H1 (cell line): ENCODE data around the gene P2RY11. TPM values are rescaled to one million over a fixed set of nuclear protein-coding genes. Genes with fewer than 3 reads are reported as not detected.

Experiments used
- CTCF ChIA-PET: fragments of 300-600 bp; sonication (Branson Sonifier 250); formaldehyde crosslinking; loops from one replicate; lab custom pipeline; 2021; ENCODE audit not compliant: partially characterized antibody; lab: Charles Lee
- POLR2A ChIA-PET: fragments of 300-600 bp; sonication (Branson Sonifier 250); formaldehyde crosslinking; loops from one replicate; lab custom pipeline; 2021; ENCODE audit warnings: inconsistent platforms; ENCODE audit not compliant: partially characterized antibody; lab: Charles Lee
- DNase-seq, 2 experiments: peaks; one replicate each; pipeline versions ENCODE4 v3.0.0 to v3.0.0-alpha.2; 2010 to 2022; ENCODE audit warnings: low spot score in 2 of 2, low read depth in 1 of 2, mixed read lengths in 1 of 2
- FAIRE-seq: peaks from 2 replicates; lab custom pipeline; 2011; peaks lifted over from hg19 to GRCh38; lab: Jason Lieb, UNC
- H2AFZ ChIP-seq: 2 replicates; pipeline ENCODE4 v1.8.1; 2012; ENCODE audit warnings: low read length, inconsistent platforms
- H2AK5ac ChIP-seq: 2 replicates; pipeline ENCODE4 v1.6.1; 2013; ENCODE audit warnings: low read depth, low read length
- H2BK120ac ChIP-seq: replicated peaks from 2 replicates; pipeline ENCODE3; 2013; ENCODE audit warnings: low read depth, low read length, inconsistent platforms
- H2BK12ac ChIP-seq: 2 replicates; pipeline ENCODE4 v1.6.1; 2013; ENCODE audit warnings: low read depth, low read length
- H2BK15ac ChIP-seq: 2 replicates; pipeline ENCODE4 v1.6.1; 2013; ENCODE audit warnings: low read length
- H2BK20ac ChIP-seq: 2 replicates; pipeline ENCODE4 v1.6.1; 2013; ENCODE audit warnings: low read length
- H2BK5ac ChIP-seq: 2 replicates; pipeline ENCODE4 v1.6.1; 2013; ENCODE audit warnings: low read depth, low read length
- H3K14ac ChIP-seq: 2 replicates; pipeline ENCODE4 v1.6.1; 2013; ENCODE audit warnings: inconsistent platforms; ENCODE audit not compliant: insufficient read length
- H3K18ac ChIP-seq: 2 replicates; pipeline ENCODE4 v1.6.1; 2013; ENCODE audit warnings: low read length; ENCODE audit errors: extremely low read depth
- H3K23ac ChIP-seq: 2 replicates; pipeline ENCODE4 v1.6.1; 2013; ENCODE audit warnings: inconsistent platforms; ENCODE audit not compliant: insufficient read length
- H3K23me2 ChIP-seq: 2 replicates; pipeline ENCODE4 v1.6.1; 2013; ENCODE audit warnings: low read depth, low read length
- H3K27ac ChIP-seq: 2 replicates; pipeline ENCODE4 v1.6.1; 2011; ENCODE audit warnings: low read depth, low read length, inconsistent platforms
- H3K27me3 ChIP-seq, 4 experiments: replicated peaks in 1 of 4; 1 replicate in 1 of 4; 2 replicates in 3 of 4; pipeline versions ENCODE4 v1.6.1 to v1.8.1; 2011 to 2013; ENCODE audit warnings: low read length in 3 of 4, mild to moderate bottlenecking in 3 of 4, inconsistent platforms in 2 of 4, mixed read lengths in 2 of 4, moderate library complexity in 1 of 4; ENCODE audit not compliant: control insufficient read depth in 3 of 4, insufficient read depth in 3 of 4; ENCODE audit errors: extremely low read depth in 1 of 4
- H3K36me3 ChIP-seq, 4 experiments: 2 replicates each; pipeline versions ENCODE4 v1.6.1 to v1.8.1; 2011 to 2013; ENCODE audit warnings: mild to moderate bottlenecking in 4 of 4, low read length in 3 of 4, moderate library complexity in 2 of 4, control low read depth in 1 of 4, inconsistent platforms in 1 of 4; ENCODE audit not compliant: insufficient read depth in 4 of 4, control insufficient read depth in 2 of 4
- H3K4ac ChIP-seq: replicated peaks from 2 replicates; pipeline ENCODE3; 2013; ENCODE audit warnings: low read length, low read depth, mixed read lengths, inconsistent platforms; ENCODE audit not compliant: insufficient read length
- H3K4me1 ChIP-seq, 4 experiments: replicated peaks in 1 of 4; 1 replicate in 1 of 4; 2 replicates in 3 of 4; pipeline versions ENCODE4 v1.6.1 to v1.8.1; 2011 to 2013; ENCODE audit warnings: low read length in 3 of 4, inconsistent platforms in 2 of 4, mixed read lengths in 1 of 4; ENCODE audit not compliant: insufficient read depth in 4 of 4, control insufficient read depth in 3 of 4
- H3K4me2 ChIP-seq, 2 experiments: 2 replicates each; pipeline versions ENCODE4 v1.6.1 to v1.8.1; 2011 to 2013; ENCODE audit warnings: low read depth in 2 of 2, low read length in 2 of 2, control low read depth in 1 of 2, inconsistent platforms in 1 of 2, mild to moderate bottlenecking in 1 of 2; ENCODE audit not compliant: insufficient read depth in 1 of 2
- H3K4me3 ChIP-seq, 4 experiments: fragments of 200-600, 300-600 bp in 1 of 4; sonication (generic), shearing (Covaris generic), sonication (Bioruptor Twin) in 1 of 4; 2 replicates each; pipeline versions ENCODE4 v1.5.1 to v1.8.1; 2011 to 2016; ENCODE audit warnings: low read length in 4 of 4, low read depth in 3 of 4, control low read depth in 2 of 4, inconsistent platforms in 2 of 4, mild to moderate bottlenecking in 2 of 4, mixed read lengths in 1 of 4, moderate library complexity in 1 of 4; ENCODE audit not compliant: insufficient read depth in 2 of 4; ENCODE audit errors: extremely low read depth in 1 of 4
- H3K56ac ChIP-seq: replicated peaks from 2 replicates; pipeline ENCODE3; 2013; ENCODE audit warnings: low read depth, mild to moderate bottlenecking, mixed read lengths, low read length, inconsistent platforms; ENCODE audit not compliant: insufficient read length
- H3K79me1 ChIP-seq: 2 replicates; pipeline ENCODE4 v1.6.1; 2013; ENCODE audit warnings: low read depth, low read length, control low read depth
- H3K79me2 ChIP-seq, 2 experiments: 2 replicates each; pipeline versions ENCODE4 v1.6.1 to v1.8.1; 2012 to 2013; ENCODE audit warnings: low read length in 2 of 2, mild to moderate bottlenecking in 2 of 2, inconsistent platforms in 1 of 2; ENCODE audit not compliant: insufficient read depth in 2 of 2, control insufficient read depth in 1 of 2
- H3K9ac ChIP-seq, 4 experiments: replicated peaks in 1 of 4; 1 replicate in 1 of 4; 2 replicates in 3 of 4; pipeline versions ENCODE4 v1.6.1 to v1.8.1; 2011 to 2013; ENCODE audit warnings: low read depth in 3 of 4, low read length in 3 of 4, control low read depth in 2 of 4, mild to moderate bottlenecking in 2 of 4, moderate library complexity in 2 of 4, inconsistent platforms in 1 of 4; ENCODE audit errors: extremely low read depth in 1 of 4
- H3K9me3 ChIP-seq, 2 experiments: 2 replicates each; pipeline versions ENCODE4 v1.6.1 to v1.8.1; 2012 to 2013; ENCODE audit warnings: mild to moderate bottlenecking in 2 of 2, moderate library complexity in 2 of 2, control low read depth in 1 of 2, inconsistent platforms in 1 of 2, low read depth in 1 of 2, low read length in 1 of 2, mixed read lengths in 1 of 2; ENCODE audit not compliant: insufficient read depth in 2 of 2
- H4K20me1 ChIP-seq, 2 experiments: replicated peaks in 1 of 2; 2 replicates each; pipeline versions ENCODE3 to v1.8.1; 2011 to 2013; ENCODE audit warnings: inconsistent platforms in 2 of 2, low read length in 2 of 2, mild to moderate bottlenecking in 1 of 2; ENCODE audit not compliant: insufficient read depth in 2 of 2, control insufficient read depth in 1 of 2
- H4K5ac ChIP-seq: 2 replicates; pipeline ENCODE4 v1.6.1; 2013; ENCODE audit warnings: low read length, low read depth, mixed read lengths, inconsistent platforms; ENCODE audit not compliant: insufficient read length
- H4K8ac ChIP-seq: 2 replicates; pipeline ENCODE4 v1.8.0; 2013; ENCODE audit warnings: mild to moderate bottlenecking, moderate library complexity, low read length, inconsistent platforms; ENCODE audit not compliant: insufficient read depth; ENCODE audit errors: extremely low read depth
- H4K91ac ChIP-seq: replicated peaks from 2 replicates; pipeline ENCODE3; 2013; ENCODE audit warnings: low read length, mixed read lengths, inconsistent platforms; ENCODE audit not compliant: insufficient read length
- BCL11A ChIP-seq, 2 experiments: IDR thresholded peaks; one replicate each; pipeline ENCODE4 v1.6.1; 2011; ENCODE audit warnings: low read depth in 2 of 2, low read length in 2 of 2, mild to moderate bottlenecking in 2 of 2
- BRCA1 ChIP-seq: IDR thresholded peaks from 2 replicates; pipeline ENCODE4 v1.6.1; 2012; ENCODE audit warnings: low read depth, low read length, improper control_type of control experiment
- CBX5 ChIP-seq: fragments of 300-800, 300-1000 bp; sonication (generic); IDR thresholded peaks from 2 replicates; pipeline ENCODE4 v1.7.1; 2016; ENCODE audit warnings: antibody characterized with exemption, low read length, low read depth
- CBX8 ChIP-seq: fragments of 300-800, 300-1000 bp; sonication (generic); IDR thresholded peaks from 2 replicates; pipeline ENCODE4 v1.7.1; 2016; ENCODE audit warnings: low read depth, low read length, borderline replicate concordance
- CEBPB ChIP-seq: IDR thresholded peaks from 2 replicates; pipeline ENCODE4 v1.6.1; 2012; ENCODE audit warnings: low read depth, low read length
- CTBP2 ChIP-seq: IDR thresholded peaks from 2 replicates; pipeline ENCODE4 v1.7.0; 2011; ENCODE audit warnings: borderline replicate concordance, mild to moderate bottlenecking, moderate library complexity, mixed read lengths, low read length; ENCODE audit not compliant: insufficient read depth, insufficient read length
- JUN ChIP-seq: IDR thresholded peaks from 2 replicates; pipeline ENCODE4 v1.6.1; 2011; ENCODE audit warnings: low read depth, mild to moderate bottlenecking, improper control_type of control experiment, low read length
- NRF1 ChIP-seq: IDR thresholded peaks from 2 replicates; pipeline ENCODE4 v1.6.1; 2011; ENCODE audit warnings: mild to moderate bottlenecking, low read depth, low read length, improper control_type of control experiment
- RFX5 ChIP-seq: IDR thresholded peaks from 2 replicates; pipeline ENCODE4 v1.6.1; 2011; ENCODE audit warnings: low read depth, low read length, improper control_type of control experiment, borderline replicate concordance
- TAF7 ChIP-seq: optimal IDR thresholded peaks from 2 replicates; pipeline ENCODE3; 2011; ENCODE audit warnings: low read depth, mild to moderate bottlenecking, inconsistent platforms, low read length, moderate library complexity, borderline replicate concordance
- WGBS, 2 experiments: shearing (Covaris generic) in 1 of 2; methylation state at CpG; one replicate each; pipeline versions ENCODE4 v1.1.6 to v1.1.7; 2013 to 2015; ENCODE audit warnings: low lambda C conversion rate in 2 of 2, mixed read lengths in 2 of 2, inconsistent platforms in 1 of 2, low coverage in 1 of 2, missing lambda C conversion rate in 1 of 2; ENCODE audit not compliant: insufficient replicate concordance in 2 of 2, insufficient coverage in 1 of 2, insufficient read length in 1 of 2; ENCODE audit errors: extremely low coverage in 1 of 2, missing lambda C conversion rate in 1 of 2; 5-methylcytosine and 5-hydroxymethylcytosine counted together
- polyA plus RNA-seq, 7 experiments: library from polyadenylated mRNA; depleted of rRNA in 3 of 7; stranded (reverse) in 5 of 7; unstranded in 2 of 7; fragments of >200 nt in 5 of 7; fragments of 200-250 nt in 2 of 7; gene quantifications; 1 replicate in 5 of 7; 2 replicates in 1 of 7; 4 replicates in 1 of 7; pipeline versions ENCODE4 v1.2.1 to v1.2.3, GENCODE V29; 2011 to 2013; ENCODE audit warnings: missing spikeins in 2 of 7, mixed read lengths in 2 of 7
- total RNA-seq: library from RNA; stranded (reverse); fragmentation: NEBNext Ultra II Directional; extraction: Animal tissue kit (Norgen Biotek cat#: 25700); gene quantifications from 2 replicates; pipeline ENCODE4 v1.2.1, GENCODE V29; 2021
- TF ChIP-seq, protein P1 (sequence below), 3 experiments: IDR thresholded peaks; 1 replicate in 2 of 3; 2 replicates in 1 of 3; pipeline versions ENCODE4 v1.5.1 to v1.6.1; 2011; ENCODE audit warnings: low read length in 3 of 3, mild to moderate bottlenecking in 3 of 3, inconsistent platforms in 2 of 3, low read depth in 1 of 3, moderate library complexity in 1 of 3; ENCODE audit not compliant: insufficient read depth in 1 of 3; ENCODE audit errors: control extremely low read depth in 1 of 3

The P2RY11 gene
- total and polyA plus RNA-seq, 2 of the 8 experiments (the other 6 are each of a cell fraction or from before 2014, with no cell fraction given) = 9.2 to 18.0 TPM

DNA sequence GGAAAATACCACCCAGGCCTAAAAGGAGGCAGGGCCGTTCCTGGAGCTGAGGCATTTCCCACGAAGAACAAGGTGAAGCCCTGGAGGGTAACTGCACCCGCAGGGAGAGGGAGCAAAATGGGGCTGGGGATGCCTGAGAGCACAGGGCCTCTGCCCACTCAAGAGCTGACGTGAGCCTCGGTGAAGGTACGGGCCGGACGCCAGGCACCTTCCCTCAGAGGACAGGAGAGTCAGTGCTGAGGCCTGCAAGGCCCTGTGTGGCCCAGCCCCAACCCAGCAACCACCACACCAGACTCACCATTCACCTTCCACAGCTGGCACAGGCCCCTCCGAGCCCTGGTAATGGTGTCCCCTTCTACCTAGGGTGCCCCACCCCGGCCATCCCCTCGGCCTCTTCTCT, 47.0 kb downstream of the P2RY11 start:
- Histone ChIP-seq H2BK20ac (no peak overlapping the region), H2BK12ac (no peak overlapping the region), H4K5ac (no peak overlapping the region), H3K36me3 (peaks cover 72 to 97% (median 92%) of the 10 kb centered on the region in 4 experiments), H2BK15ac (no peak overlapping the region), H3K4ac (no peak overlapping the region), H3K4me2 (no peak overlapping the region), H3K9ac (no peak overlapping the region), H3K4me3 (no peak overlapping the region), H4K20me1 (peaks cover 9 to 12% of the 10 kb centered on the region in 2 experiments), H3K18ac (no peak overlapping the region), H3K14ac (no peak overlapping the region), H3K27ac (no peak overlapping the region), H3K56ac (no peak overlapping the region), H4K91ac (no peak overlapping the region), H2BK5ac (no peak overlapping the region), H3K4me1 (no peaks in the 10 kb centered on the region), H2AFZ (no peak overlapping the region), H3K23ac (no peak overlapping the region), H3K23me2 (no peaks in the 10 kb centered on the region), H3K27me3 (no peaks in the 10 kb centered on the region), H3K79me2 (no peaks in the 10 kb centered on the region), H2AK5ac (no peak overlapping the region), H4K8ac (no peak overlapping the region), H2BK120ac (no peak overlapping the region), H3K79me1 (no peaks in the 10 kb centered on the region; the same call in 1 of the 2 replicates), H3K9me3 (no peaks in the 10 kb centered on the region)
- ChIA-PET POLR2A (interaction anchor here (0.9 to 1.5 kb wide), 2 partner anchors 12 to 21 kb away, joined by 3 to 4 read pairs; no protein-coding TSS in a partner anchor), CTCF (interaction anchor here (0.8 to 1.1 kb wide), 5 partner anchors 12 to 91 kb away, joined by 3 read pairs; no protein-coding TSS in a partner anchor)
- WGBS, 2 experiments = 97% methylated on average over 11 of the region's 11 CpGs; no CpG with 5 or more reads in 1 of the 2 experiments
- DNase-seq (no peak), FAIRE-seq (no peak)
- TF ChIP-seq NRF1 = no peak
- TF ChIP-seq CTBP2 = no peak
- no peak for TF ChIP-seq CBX8
- no peak for TF ChIP-seq CEBPB
- no peak for TF ChIP-seq JUN
- no peak for TF ChIP-seq RFX5
- TF ChIP-seq, protein P1, sequence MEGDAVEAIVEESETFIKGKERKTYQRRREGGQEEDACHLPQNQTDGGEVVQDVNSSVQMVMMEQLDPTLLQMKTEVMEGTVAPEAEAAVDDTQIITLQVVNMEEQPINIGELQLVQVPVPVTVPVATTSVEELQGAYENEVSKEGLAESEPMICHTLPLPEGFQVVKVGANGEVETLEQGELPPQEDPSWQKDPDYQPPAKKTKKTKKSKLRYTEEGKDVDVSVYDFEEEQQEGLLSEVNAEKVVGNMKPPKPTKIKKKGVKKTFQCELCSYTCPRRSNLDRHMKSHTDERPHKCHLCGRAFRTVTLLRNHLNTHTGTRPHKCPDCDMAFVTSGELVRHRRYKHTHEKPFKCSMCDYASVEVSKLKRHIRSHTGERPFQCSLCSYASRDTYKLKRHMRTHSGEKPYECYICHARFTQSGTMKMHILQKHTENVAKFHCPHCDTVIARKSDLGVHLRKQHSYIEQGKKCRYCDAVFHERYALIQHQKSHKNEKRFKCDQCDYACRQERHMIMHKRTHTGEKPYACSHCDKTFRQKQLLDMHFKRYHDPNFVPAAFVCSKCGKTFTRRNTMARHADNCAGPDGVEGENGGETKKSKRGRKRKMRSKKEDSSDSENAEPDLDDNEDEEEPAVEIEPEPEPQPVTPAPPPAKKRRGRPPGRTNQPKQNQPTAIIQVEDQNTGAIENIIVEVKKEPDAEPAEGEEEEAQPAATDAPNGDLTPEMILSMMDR (IDR thresholded peaks at IDR 0.05; ENCODE audit: control extremely low read depth in 1 of 3, insufficient read depth in 1 of 3, low read depth in 1 of 3, low read length in 3 of 3) = no peak
- TF ChIP-seq BCL11A (IDR thresholded peaks at IDR 0.05; ENCODE audit: low read depth in 2 of 2, low read length in 2 of 2) = no peak
- TF ChIP-seq BRCA1 = no peak
- TF ChIP-seq TAF7 = no peak
- no peak for TF ChIP-seq CBX5
